Measurements from ENCODE around the gene GPR137. TPM values are rescaled to one million over a fixed set of nuclear protein-coding genes. Genes with fewer than 3 reads are reported as not detected.

The GPR137 gene
- total RNA-seq, 1 experiment from 2014 or later, result 24.4 TPM

DNA sequence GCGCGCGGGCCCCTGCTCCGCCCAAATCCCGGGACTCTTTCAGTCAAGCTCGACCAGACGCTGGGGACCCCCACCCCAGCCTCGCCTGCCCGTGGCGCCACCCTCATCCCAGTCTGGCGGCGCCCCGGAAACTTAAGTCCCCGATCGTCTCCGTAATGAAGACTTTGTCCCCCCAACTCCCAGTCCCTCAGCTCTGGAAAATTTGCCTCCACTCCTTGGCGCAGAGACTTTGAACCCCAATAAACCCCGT is 34.0 kb upstream of the GPR137 start:
- intact Hi-C loops (cut with micrococcal nuclease), result loop anchor here (2.0 kb wide), 1 partner anchor 53 kb away; the partner anchor contains the start of gene ESRRA
- Histone ChIP-seq H3K9me3 (ENCODE audit: control insufficient read depth in 1 of 2, insufficient read depth in 1 of 2, low read depth in 1 of 2, low read length in 2 of 2) (no peaks in the 10 kb centered on the region), H3K27me3 (ENCODE audit: insufficient read depth, low read length) (no peaks in the 10 kb centered on the region), H3K9ac (ENCODE audit: low read length) (peak overlapping the region; percentile 97), H3K4me2 (ENCODE audit: low read length) (peak overlapping the region; percentile 95), H3K4me1 (ENCODE audit: control insufficient read depth in 1 of 2, insufficient read depth in 2 of 2, low read length in 2 of 2) (peaks cover 27 to 66% of the 10 kb centered on the region in 2 experiments), H3K27ac (ENCODE audit: low read depth, low read length) (peak overlapping the region; percentile 89), H3K9me2 (ENCODE audit: insufficient read depth) (no peaks in the 10 kb centered on the region), H3K4me3 (replicated peaks in 1 of 2; ENCODE audit: low read depth in 1 of 2, low read length in 2 of 2) (peak overlapping the region; percentile 96 to 98), H2AFZ (ENCODE audit: low read depth, low read length, poor library complexity, severe bottlenecking) (no peak overlapping the region), H3K36me3 (ENCODE audit: control insufficient read depth in 1 of 2, insufficient read depth in 2 of 2, low read length in 2 of 2) (peaks cover 9 to 25% of the 10 kb centered on the region in 2 experiments; a peak in 3 of 4 replicates), H4K20me1 (ENCODE audit: insufficient read depth) (no peaks in the 10 kb centered on the region), H3K79me2 (ENCODE audit: insufficient read depth, low read length) (peaks cover 35% of the 10 kb centered on the region)
- ChIA-PET POLR2A (interaction anchor here (0.9 to 1.9 kb wide), 3 partner anchors 17 to 66 kb away, joined by 3 to 10 read pairs (median 7); partner anchors contain the start of genes PRDX5 and TRMT112), RAD21 (ENCODE audit: low non-redundant PET in 1 of 2, low total read pairs in 2 of 2, uncharacterized antibody in 2 of 2, unreplicated experiment in 2 of 2) (interaction anchor here in 1 of 2 experiments (1.3 kb wide), 1 partner anchor 47 kb away, joined by 4 read pairs; no protein-coding TSS in a partner anchor), CTCF (interaction anchor here (1.1 to 1.5 kb wide), 4 partner anchors 18 to 105 kb away, joined by 3 to 11 read pairs (median 4); partner anchors contain the start of genes NUDT22 and TRPT1)
- no peak for ATAC-seq
- BruUV-seq (replicated peaks), result no TSS peak
- TF ChIP-seq JUND (IDR thresholded peaks at IDR 0.05) (no peak), TCF7L2 (IDR thresholded peaks at IDR 0.05; ENCODE audit: borderline replicate concordance, extremely low read depth, insufficient read depth, insufficient read length) (no peak)
- no peak for DNase-seq (ENCODE audit: low read depth, low spot score)

DNA sequence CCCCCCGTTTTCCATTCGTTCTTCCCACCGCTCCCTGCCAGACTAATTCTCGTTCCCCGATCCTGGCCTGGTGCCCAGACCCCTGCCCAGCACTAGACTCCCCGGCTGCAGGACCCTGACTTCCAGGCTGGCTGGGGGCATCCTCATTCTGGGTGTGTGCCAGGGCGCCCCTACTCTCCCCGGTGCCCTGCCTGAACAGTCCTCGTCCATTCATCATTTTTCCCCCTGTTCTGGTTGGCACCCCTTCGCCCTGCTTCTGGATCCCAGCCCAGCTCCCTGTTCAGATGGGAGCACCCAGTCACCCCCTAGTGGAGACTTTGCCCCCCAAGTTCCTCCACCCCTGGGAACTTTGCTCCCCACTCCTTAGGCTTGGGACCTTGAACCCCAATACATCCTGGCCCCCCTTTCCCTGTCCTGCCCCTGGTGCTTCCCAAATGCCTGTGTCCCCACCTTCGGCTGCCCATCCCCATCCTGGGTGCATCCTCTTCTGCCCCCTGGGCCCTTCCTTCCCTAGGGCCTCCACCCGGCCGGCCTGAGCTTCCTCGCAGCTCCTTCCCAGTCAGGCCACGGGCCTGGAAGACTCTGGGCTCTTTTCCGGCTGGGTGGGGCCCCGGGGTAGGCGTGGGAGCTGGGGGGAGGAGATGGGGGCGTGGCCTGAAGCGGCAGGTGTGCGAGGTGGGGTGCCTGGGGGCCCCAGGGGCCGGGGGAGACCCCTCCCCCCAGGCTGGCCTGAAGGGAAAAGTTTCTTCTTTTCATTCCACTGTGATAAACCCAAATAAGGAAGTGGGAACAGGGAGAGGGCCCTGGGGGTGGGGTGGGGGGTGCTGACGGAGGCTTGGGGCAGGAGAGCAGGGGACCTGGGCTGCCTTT is 33.4 kb upstream of the GPR137 start:
- DNase-seq (ENCODE audit: low read depth, low spot score), result no peak
- intact Hi-C loops (cut with micrococcal nuclease), result no loop called here
- peak overlapping the region; percentile 97 for H3K9ac ChIP-seq (ENCODE audit: low read length)
- H2AFZ ChIP-seq (ENCODE audit: low read depth, low read length, poor library complexity, severe bottlenecking), result no peak overlapping the region
- no peaks in the 10 kb centered on the region for H3K27me3 ChIP-seq (ENCODE audit: insufficient read depth, low read length)
- no TSS peak for BruUV-seq (replicated peaks)
- ChIA-PET RAD21 (ENCODE audit: low non-redundant PET in 1 of 2, low total read pairs in 2 of 2, uncharacterized antibody in 2 of 2, unreplicated experiment in 2 of 2) (interaction anchor here (0.6 to 1.3 kb wide), 3 partner anchors 36 to 48 kb away, joined by 3 to 4 read pairs (median 4); no protein-coding TSS in a partner anchor), CTCF (interaction anchor here (1.0 to 1.5 kb wide), 5 partner anchors 11 to 104 kb away, joined by 3 to 11 read pairs (median 3); partner anchors contain the start of genes NUDT22 and TRPT1), POLR2A (interaction anchor here (0.7 to 1.9 kb wide), 8 partner anchors 9 to 103 kb away, joined by 3 to 10 read pairs (median 4); partner anchors contain the start of genes FKBP2, PRDX5 and TRMT112)
- H3K9me2 ChIP-seq (ENCODE audit: insufficient read depth), result no peaks in the 10 kb centered on the region
- H3K4me2 ChIP-seq (ENCODE audit: low read length), result peak overlapping the region; percentile 95
- no peaks in the 10 kb centered on the region for H4K20me1 ChIP-seq (ENCODE audit: insufficient read depth)
- peak overlapping the region; percentile 89 for H3K27ac ChIP-seq (ENCODE audit: low read depth, low read length)
- TF ChIP-seq, protein P1, sequence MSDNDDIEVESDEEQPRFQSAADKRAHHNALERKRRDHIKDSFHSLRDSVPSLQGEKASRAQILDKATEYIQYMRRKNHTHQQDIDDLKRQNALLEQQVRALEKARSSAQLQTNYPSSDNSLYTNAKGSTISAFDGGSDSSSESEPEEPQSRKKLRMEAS (IDR thresholded peaks at IDR 0.05), result no peak
- TF ChIP-seq POLR2A (IDR thresholded peaks at IDR 0.05; ENCODE audit: borderline replicate concordance, extremely low read depth, insufficient read depth, insufficient read length), result peak; percentile 44
- no peak for TF ChIP-seq TCF7L2 (IDR thresholded peaks at IDR 0.05; ENCODE audit: borderline replicate concordance, extremely low read depth, insufficient read depth, insufficient read length)
- TF ChIP-seq ZFX (IDR thresholded peaks at IDR 0.05), result peak; percentile 41; the same call in 1 of the 2 replicates
- peak; percentile 91 for TF ChIP-seq POLR2AphosphoS5 (IDR thresholded peaks at IDR 0.05; ENCODE audit: low read depth, low read length)
- TF ChIP-seq, protein P2, sequence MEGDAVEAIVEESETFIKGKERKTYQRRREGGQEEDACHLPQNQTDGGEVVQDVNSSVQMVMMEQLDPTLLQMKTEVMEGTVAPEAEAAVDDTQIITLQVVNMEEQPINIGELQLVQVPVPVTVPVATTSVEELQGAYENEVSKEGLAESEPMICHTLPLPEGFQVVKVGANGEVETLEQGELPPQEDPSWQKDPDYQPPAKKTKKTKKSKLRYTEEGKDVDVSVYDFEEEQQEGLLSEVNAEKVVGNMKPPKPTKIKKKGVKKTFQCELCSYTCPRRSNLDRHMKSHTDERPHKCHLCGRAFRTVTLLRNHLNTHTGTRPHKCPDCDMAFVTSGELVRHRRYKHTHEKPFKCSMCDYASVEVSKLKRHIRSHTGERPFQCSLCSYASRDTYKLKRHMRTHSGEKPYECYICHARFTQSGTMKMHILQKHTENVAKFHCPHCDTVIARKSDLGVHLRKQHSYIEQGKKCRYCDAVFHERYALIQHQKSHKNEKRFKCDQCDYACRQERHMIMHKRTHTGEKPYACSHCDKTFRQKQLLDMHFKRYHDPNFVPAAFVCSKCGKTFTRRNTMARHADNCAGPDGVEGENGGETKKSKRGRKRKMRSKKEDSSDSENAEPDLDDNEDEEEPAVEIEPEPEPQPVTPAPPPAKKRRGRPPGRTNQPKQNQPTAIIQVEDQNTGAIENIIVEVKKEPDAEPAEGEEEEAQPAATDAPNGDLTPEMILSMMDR (IDR thresholded peaks at IDR 0.05 in 2 of 3, conservative IDR thresholded peaks at IDR 0.05 in 1 of 3; ENCODE audit: borderline replicate concordance in 1 of 3, insufficient read depth in 1 of 3, low read depth in 2 of 3, low read length in 2 of 3), result peak in 2 of 3 experiments; percentile 30 to 49; a peak in 4 of 6 replicates
- peaks cover 35% of the 10 kb centered on the region for H3K79me2 ChIP-seq (ENCODE audit: insufficient read depth, low read length)
- no peaks in the 10 kb centered on the region for H3K9me3 ChIP-seq (ENCODE audit: control insufficient read depth in 1 of 2, insufficient read depth in 1 of 2, low read depth in 1 of 2, low read length in 2 of 2)
- H3K4me1 ChIP-seq (ENCODE audit: control insufficient read depth in 1 of 2, insufficient read depth in 2 of 2, low read length in 2 of 2), result peaks cover 28 to 63% of the 10 kb centered on the region in 2 experiments
- H3K4me3 ChIP-seq (replicated peaks in 1 of 2; ENCODE audit: low read depth in 1 of 2, low read length in 2 of 2), result peak overlapping the region; percentile 96 to 98
- ATAC-seq, result peak; percentile 54
- H3K36me3 ChIP-seq (ENCODE audit: control insufficient read depth in 1 of 2, insufficient read depth in 2 of 2, low read length in 2 of 2), result peaks cover 11 to 25% of the 10 kb centered on the region in 2 experiments; a peak in 3 of 4 replicates

Measured in HCT116 (cell line).